Measurements from ENCODE around the gene AKAP17A.

- TF ChIP-seq TCF12 (IDR thresholded peaks at IDR 0.05; ENCODE audit: low read depth, low read length) = no peak
- TF ChIP-seq POLR2A (IDR thresholded peaks at IDR 0.05; ENCODE audit: control extremely low read depth in 1 of 2, low read depth in 2 of 2, low read length in 2 of 2) = no peak
- no peak for TF ChIP-seq NRF1 (IDR thresholded peaks at IDR 0.05; ENCODE audit: low read depth, low read length)
- TF ChIP-seq, protein P1, sequence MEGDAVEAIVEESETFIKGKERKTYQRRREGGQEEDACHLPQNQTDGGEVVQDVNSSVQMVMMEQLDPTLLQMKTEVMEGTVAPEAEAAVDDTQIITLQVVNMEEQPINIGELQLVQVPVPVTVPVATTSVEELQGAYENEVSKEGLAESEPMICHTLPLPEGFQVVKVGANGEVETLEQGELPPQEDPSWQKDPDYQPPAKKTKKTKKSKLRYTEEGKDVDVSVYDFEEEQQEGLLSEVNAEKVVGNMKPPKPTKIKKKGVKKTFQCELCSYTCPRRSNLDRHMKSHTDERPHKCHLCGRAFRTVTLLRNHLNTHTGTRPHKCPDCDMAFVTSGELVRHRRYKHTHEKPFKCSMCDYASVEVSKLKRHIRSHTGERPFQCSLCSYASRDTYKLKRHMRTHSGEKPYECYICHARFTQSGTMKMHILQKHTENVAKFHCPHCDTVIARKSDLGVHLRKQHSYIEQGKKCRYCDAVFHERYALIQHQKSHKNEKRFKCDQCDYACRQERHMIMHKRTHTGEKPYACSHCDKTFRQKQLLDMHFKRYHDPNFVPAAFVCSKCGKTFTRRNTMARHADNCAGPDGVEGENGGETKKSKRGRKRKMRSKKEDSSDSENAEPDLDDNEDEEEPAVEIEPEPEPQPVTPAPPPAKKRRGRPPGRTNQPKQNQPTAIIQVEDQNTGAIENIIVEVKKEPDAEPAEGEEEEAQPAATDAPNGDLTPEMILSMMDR (IDR thresholded peaks at IDR 0.05; ENCODE audit: control extremely low read depth in 1 of 3, insufficient read depth in 1 of 3, low read depth in 1 of 3, low read length in 3 of 3) = no peak
- TF ChIP-seq, protein P2, sequence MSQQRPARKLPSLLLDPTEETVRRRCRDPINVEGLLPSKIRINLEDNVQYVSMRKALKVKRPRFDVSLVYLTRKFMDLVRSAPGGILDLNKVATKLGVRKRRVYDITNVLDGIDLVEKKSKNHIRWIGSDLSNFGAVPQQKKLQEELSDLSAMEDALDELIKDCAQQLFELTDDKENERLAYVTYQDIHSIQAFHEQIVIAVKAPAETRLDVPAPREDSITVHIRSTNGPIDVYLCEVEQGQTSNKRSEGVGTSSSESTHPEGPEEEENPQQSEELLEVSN (IDR thresholded peaks at IDR 0.05) = no peak
- no peak for TF ChIP-seq EZH2 (IDR thresholded peaks at IDR 0.05; ENCODE audit: low read depth, low read length, severe bottlenecking)
- TF ChIP-seq BACH1 (IDR thresholded peaks at IDR 0.05; ENCODE audit: low read length) = no peak
- TF ChIP-seq JUN (IDR thresholded peaks at IDR 0.05; ENCODE audit: low read depth, low read length) = no peak
- TF ChIP-seq TAF1 (IDR thresholded peaks at IDR 0.05; ENCODE audit: low read depth, low read length) = no peak
- TF ChIP-seq, protein P3, sequence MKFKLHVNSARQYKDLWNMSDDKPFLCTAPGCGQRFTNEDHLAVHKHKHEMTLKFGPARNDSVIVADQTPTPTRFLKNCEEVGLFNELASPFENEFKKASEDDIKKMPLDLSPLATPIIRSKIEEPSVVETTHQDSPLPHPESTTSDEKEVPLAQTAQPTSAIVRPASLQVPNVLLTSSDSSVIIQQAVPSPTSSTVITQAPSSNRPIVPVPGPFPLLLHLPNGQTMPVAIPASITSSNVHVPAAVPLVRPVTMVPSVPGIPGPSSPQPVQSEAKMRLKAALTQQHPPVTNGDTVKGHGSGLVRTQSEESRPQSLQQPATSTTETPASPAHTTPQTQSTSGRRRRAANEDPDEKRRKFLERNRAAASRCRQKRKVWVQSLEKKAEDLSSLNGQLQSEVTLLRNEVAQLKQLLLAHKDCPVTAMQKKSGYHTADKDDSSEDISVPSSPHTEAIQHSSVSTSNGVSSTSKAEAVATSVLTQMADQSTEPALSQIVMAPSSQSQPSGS (IDR thresholded peaks at IDR 0.05; ENCODE audit: low read length) = no peak
Measured at GRCh38 chrX:1629244-1629643, 37.8 kb downstream of the AKAP17A start.

Data from H1 (cell line).